ENCODE results near the gene HBM. TPM values are rescaled to one million over a fixed set of nuclear protein-coding genes. Genes with fewer than 3 reads are reported as not detected.
"Not testable (repeated sequence)": the region's sequence is repeated elsewhere in the genome, so short reads cannot be mapped to it uniquely, and the experiment has no call there.

HBM gene
- total RNA-seq, 3 donors from 2014 or later: not detected

GRCh38 chr16:155031-155398, 10.8 kb upstream of the HBM start:
- H3K4me1 Mint-ChIP-seq (ENCODE audit: low read depth): peaks cover 6% of the 10 kb centered on the region
- peak overlapping the region; percentile 59 for H3K4me3 Mint-ChIP-seq
- no peaks in the 10 kb centered on the region for H3K36me3 Mint-ChIP-seq (ENCODE audit: insufficient read depth)
- H3K9me3 Mint-ChIP-seq: no peaks in the 10 kb centered on the region
- DNase-seq (no peak), ATAC-seq (no peak)
- peaks cover 37% of the 10 kb centered on the region for H3K27me3 Mint-ChIP-seq (ENCODE audit: low read depth)

DNA sequence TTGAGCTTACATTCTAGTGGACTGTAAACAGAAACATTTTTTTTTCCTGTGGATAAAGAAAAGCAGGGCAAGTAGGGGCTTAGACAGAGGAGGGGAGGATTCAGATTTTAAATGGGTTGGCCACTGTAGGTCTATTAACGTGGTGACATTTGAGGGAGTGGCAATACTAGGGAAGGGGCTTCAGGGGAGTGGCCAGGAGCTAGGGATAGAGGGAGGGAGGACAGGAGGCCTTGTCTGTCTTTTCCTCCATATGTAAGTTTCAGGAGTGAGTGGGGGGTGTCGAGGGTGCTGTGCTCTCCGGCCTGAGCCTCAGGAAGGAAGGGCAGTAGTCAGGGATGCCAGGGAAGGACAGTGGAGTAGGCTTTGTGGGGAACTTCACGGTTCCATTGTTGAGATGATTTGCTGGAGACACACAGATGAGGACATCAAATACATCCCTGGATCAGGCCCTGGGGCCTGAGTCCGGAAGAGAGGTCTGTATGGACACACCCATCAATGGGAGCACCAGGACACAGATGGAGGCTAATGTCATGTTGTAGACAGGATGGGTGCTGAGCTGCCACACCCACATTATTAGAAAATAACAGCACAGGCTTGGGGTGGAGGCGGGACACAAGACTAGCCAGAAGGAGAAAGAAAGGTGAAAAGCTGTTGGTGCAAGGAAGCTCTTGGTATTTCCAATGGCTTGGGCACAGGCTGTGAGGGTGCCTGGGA, 6.5 kb upstream of the HBM start:
- Mint-ChIP-seq H3K9me3 (no peaks in the 10 kb centered on the region), H3K4me3 (no peak overlapping the region), H3K27me3 (ENCODE audit: low read depth) (peaks cover 35% of the 10 kb centered on the region), H3K4me1 (ENCODE audit: low read depth) (peaks cover 6% of the 10 kb centered on the region), H3K36me3 (ENCODE audit: insufficient read depth) (no peaks in the 10 kb centered on the region)
- no peak for DNase-seq
- no peak for ATAC-seq

DNA sequence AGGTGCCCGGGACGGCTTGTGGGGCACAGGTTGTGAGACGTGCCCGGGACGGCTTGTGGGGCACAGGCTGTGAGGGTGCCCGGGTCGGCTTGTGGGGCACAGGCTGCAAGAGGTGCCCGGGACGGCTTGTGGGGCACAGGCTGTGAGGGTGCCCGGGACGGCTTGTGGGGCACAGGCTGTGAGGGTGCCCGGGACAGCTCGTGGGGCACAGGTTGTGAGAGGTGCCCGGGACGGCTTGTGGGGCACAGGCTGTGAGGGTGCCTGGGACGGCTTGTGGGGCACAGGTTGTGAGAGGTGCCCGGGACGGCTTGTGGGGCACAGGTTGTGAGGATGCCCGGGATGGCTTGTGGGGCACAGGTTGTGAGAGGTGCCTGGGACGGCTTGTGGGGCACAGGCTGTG, 5.5 kb upstream of the HBM start:
- not testable (repeated sequence) for ATAC-seq; H3K4me3 Mint-ChIP-seq; H3K36me3 Mint-ChIP-seq (ENCODE audit: insufficient read depth); H3K9me3 Mint-ChIP-seq; DNase-seq; H3K4me1 Mint-ChIP-seq (ENCODE audit: low read depth)
- H3K27me3 Mint-ChIP-seq (ENCODE audit: low read depth): peaks cover 28% of the 10 kb centered on the region

DNA sequence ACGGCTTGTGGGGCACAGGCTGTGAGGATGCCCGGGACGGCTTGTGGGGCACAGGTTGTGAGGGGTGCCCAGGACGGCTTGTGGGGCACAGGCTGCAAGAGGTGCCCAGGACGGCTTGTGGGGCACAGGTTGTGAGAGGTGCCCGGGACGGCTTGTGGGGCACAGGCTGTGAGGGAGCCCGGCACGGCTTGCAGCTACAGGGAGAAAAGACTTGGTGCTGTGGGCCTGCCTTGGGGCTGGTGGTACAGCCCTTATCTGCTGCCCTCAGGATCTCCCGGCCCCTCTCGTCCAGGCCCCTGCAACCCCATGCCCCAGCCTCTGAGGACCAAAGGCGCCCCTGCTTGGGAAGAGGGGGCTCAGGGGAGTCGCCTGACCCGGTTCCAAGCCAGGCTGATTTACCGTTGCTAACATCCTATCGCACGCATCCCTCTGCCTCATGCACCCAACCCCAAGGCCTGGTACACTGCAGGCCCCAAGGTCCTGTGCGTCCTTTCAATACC, 5.0 kb upstream of the HBM start:
- no peaks in the 10 kb centered on the region for H3K9me3 Mint-ChIP-seq
- no peak overlapping the region for H3K4me3 Mint-ChIP-seq
- H3K27me3 Mint-ChIP-seq (ENCODE audit: low read depth): peaks cover 27% of the 10 kb centered on the region
- H3K36me3 Mint-ChIP-seq (ENCODE audit: insufficient read depth): no peaks in the 10 kb centered on the region
- ATAC-seq (no peak), DNase-seq (no peak)
- H3K4me1 Mint-ChIP-seq (ENCODE audit: low read depth): no peaks in the 10 kb centered on the region

GRCh38 chr16:162271-162991, 3.3 kb upstream of the HBM start:
- ATAC-seq (no peak), DNase-seq (no peak)
- H3K9me3 Mint-ChIP-seq: no peaks in the 10 kb centered on the region
- no peaks in the 10 kb centered on the region for H3K36me3 Mint-ChIP-seq (ENCODE audit: insufficient read depth)
- H3K27me3 Mint-ChIP-seq (ENCODE audit: low read depth): peaks cover 30% of the 10 kb centered on the region
- H3K4me1 Mint-ChIP-seq (ENCODE audit: low read depth): peaks cover 7% of the 10 kb centered on the region
- no peak overlapping the region for H3K4me3 Mint-ChIP-seq

DNA sequence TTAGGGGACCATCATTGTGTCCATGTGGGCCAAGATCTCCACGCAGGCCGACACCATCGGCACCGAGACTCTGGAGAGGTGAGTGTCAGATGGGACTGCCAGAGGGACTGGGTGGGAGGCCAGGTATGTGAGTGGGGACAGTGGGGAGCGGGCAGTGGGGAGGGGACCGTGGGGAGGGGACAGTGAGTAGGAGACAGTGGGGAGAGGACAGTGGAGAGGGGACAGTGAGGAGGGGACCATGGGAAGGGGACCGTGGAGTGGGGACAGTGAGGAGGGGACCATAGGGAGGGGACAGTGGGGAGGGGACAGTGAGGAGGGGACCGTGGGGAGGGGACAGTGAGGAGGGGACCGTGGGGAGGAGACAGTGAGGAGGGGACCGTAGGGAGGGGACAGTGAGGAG, 2.6 kb upstream of the HBM start:
- not testable (repeated sequence) for H3K4me3 Mint-ChIP-seq; H3K4me1 Mint-ChIP-seq (ENCODE audit: low read depth); DNase-seq; ATAC-seq; H3K9me3 Mint-ChIP-seq; H3K36me3 Mint-ChIP-seq (ENCODE audit: insufficient read depth)
- peaks cover 35% of the 10 kb centered on the region for H3K27me3 Mint-ChIP-seq (ENCODE audit: low read depth)

DNA sequence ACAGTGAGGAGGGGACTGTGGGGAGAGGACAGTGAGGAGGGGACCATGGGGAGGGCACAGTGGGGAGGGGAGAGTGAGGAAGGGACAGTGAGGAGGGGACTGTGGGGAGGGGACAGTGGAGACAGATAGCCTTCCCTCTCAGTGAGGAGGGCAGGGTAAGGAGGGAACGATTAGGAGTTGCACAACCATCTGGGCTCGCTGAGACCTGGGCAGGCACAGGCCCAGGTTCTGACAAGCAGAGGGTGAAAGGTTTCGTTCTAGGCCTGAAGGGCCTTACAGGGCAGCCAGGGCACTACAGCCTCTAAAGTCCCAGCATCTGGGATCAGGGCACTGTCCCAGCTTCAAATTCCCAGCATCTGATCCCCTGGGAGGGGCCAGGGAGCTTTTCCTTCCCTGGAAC, 2.1 kb upstream of the HBM start:
- H3K27me3 Mint-ChIP-seq (ENCODE audit: low read depth): peaks cover 38% of the 10 kb centered on the region
- ATAC-seq: not testable (repeated sequence)

DNA sequence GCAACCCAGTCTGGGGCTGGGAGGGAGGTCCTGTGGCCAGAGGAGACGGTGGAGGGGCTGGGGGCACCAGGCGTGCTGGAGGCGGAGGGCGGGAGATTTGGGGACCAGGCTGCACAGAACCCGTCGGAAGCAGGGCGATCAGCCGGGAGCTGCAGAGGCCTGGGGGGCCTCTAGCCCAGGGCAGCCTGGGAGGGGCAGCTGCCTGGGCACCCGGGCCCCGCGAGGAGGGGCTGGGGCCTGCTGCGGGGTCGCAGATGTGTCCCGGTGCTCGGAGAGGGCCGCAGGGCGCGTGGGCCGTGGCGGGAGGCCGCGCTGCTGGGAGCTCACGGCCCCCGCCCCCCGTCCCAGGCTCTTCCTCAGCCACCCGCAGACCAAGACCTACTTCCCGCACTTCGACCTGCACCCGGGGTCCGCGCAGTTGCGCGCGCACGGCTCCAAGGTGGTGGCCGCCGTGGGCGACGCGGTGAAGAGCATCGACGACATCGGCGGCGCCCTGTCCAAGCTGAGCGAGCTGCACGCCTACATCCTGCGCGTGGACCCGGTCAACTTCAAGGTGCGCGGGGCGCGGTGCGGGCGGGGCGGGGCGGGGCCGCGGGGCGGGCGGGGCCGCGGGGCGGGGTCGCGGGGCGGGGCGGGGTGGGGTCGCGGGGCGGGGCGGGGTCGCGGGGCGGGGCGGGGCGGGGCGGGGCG, 1.5 kb upstream of the HBM start:
- peaks cover 43% of the 10 kb centered on the region for H3K27me3 Mint-ChIP-seq (ENCODE audit: low read depth)
- H3K4me3 Mint-ChIP-seq; DNase-seq; H3K9me3 Mint-ChIP-seq; H3K4me1 Mint-ChIP-seq (ENCODE audit: low read depth); H3K36me3 Mint-ChIP-seq (ENCODE audit: insufficient read depth): not testable (repeated sequence)
- peak in 1 of 2 donors; percentile 32 for ATAC-seq

More for the DNA sequence above, 2.1 kb upstream of the HBM start:
- not testable (repeated sequence) for H3K36me3 Mint-ChIP-seq (ENCODE audit: insufficient read depth); H3K9me3 Mint-ChIP-seq; H3K4me1 Mint-ChIP-seq (ENCODE audit: low read depth); H3K4me3 Mint-ChIP-seq; DNase-seq

DNA sequence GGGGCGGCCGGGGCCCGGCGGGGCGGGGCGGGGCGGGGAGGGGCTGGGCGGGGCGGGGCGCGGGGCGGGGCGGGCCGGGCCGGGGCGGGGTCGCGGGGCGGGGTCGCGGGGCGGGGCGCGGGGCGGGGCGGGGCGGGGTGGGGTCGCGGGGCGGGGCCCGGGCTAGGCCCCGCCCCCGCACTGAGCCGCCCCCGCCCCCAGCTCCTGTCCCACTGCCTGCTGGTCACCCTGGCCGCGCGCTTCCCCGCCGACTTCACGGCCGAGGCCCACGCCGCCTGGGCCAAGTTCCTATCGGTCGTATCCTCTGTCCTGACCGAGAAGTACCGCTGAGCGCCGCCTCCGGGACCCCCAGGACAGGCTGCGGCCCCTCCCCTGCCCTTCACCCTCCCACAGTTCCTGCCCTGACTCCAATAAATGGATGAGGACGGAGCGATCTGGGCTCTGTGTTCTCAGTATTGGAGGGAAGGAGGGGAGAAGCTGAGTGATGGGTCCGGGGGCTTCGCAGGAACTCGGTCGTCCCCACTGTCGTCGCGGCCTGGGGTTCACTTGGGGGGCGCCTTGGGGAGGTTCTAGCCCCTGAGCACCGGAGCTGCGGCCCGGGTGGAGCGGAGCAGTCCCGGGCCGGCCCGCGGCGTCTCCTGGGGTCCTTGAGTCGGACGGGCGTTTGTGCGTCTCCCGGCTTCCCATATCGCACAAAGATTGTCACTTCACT, 795 bp upstream of the HBM start:
- Mint-ChIP-seq H3K36me3 (ENCODE audit: insufficient read depth) (no peaks in the 10 kb centered on the region), H3K4me3 (no peak overlapping the region), H3K9me3 (no peaks in the 10 kb centered on the region), H3K4me1 (ENCODE audit: low read depth) (peaks cover 7% of the 10 kb centered on the region), H3K27me3 (ENCODE audit: low read depth) (peaks cover 45% of the 10 kb centered on the region)
- DNase-seq: no peak
- peak in 1 of 2 donors; percentile 32 for ATAC-seq

DNA sequence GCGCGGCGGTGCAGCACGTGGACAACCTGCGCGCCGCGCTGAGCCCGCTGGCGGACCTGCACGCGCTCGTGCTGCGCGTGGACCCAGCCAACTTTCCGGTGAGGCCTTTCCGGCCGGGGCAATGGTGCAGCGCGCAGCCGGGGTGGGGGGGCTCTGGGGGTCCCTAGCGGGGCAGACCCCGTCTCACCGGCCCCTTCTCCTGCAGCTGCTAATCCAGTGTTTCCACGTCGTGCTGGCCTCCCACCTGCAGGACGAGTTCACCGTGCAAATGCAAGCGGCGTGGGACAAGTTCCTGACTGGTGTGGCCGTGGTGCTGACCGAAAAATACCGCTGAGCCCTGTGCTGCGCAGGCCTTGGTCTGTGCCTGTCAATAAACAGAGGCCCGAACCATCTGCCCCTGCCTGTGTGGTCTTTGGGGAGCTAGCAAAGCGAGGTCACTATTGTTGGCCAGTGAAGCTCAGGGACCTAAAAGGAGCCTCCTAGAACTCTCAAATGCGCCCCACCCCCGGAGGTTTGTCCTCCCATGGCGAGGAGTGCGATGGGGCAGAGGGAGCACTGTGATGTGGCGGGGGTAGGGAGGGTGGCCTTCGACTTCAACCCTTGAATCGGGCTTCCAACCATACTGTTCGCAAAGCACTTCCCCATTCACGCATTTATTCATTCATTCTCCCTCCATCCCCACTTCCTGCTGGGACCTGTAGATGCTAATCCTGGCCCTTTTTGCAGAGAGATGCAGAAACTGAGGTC, 770 bp downstream of the HBM start:
- ATAC-seq (peak in 1 of 2 donors; percentile 41), DNase-seq (no peak)
- Mint-ChIP-seq H3K27me3 (ENCODE audit: low read depth) (peaks cover 51% of the 10 kb centered on the region), H3K9me3 (no peaks in the 10 kb centered on the region), H3K4me1 (ENCODE audit: low read depth) (peaks cover 7% of the 10 kb centered on the region), H3K36me3 (ENCODE audit: insufficient read depth) (no peaks in the 10 kb centered on the region), H3K4me3 (no peak overlapping the region)

- H3K4me3 Mint-ChIP-seq: no peak overlapping the region
These were observed 1.4 kb downstream of the HBM start for GRCh38 chr16:167122-167690.

DNA sequence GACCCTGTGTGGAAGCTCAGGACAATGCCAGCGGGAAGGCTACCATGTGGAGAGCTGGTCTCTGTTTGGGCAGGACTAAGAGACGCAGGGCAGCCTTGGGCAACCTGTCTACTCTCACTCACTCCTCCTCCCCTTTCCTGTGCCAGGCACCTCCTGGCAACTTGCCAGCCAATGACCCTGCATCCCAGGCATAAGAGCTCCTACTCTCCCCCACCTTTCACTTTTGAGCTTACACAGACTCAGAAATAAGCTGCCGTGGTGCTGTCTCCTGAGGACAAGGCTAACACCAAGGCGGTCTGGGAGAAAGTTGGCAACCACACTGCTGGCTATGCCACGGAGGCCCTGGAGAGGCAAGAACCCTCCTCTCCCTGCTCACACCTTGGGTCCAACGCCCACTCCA, 2.6 kb downstream of the HBM start:
- peaks cover 7% of the 10 kb centered on the region for H3K4me1 Mint-ChIP-seq (ENCODE audit: low read depth)
- no peak overlapping the region for H3K4me3 Mint-ChIP-seq
- ATAC-seq (no peak), DNase-seq (no peak)
- H3K36me3 Mint-ChIP-seq (ENCODE audit: insufficient read depth): no peaks in the 10 kb centered on the region
- H3K9me3 Mint-ChIP-seq: no peaks in the 10 kb centered on the region
- H3K27me3 Mint-ChIP-seq (ENCODE audit: low read depth): peaks cover 57% of the 10 kb centered on the region

More at GRCh38 chr16:167122-167690, 1.4 kb downstream of the HBM start:
- DNase-seq (no peak), ATAC-seq (no peak)
- H3K27me3 Mint-ChIP-seq (ENCODE audit: low read depth): peaks cover 56% of the 10 kb centered on the region
- H3K4me1 Mint-ChIP-seq (ENCODE audit: low read depth): peaks cover 7% of the 10 kb centered on the region
- H3K36me3 Mint-ChIP-seq (ENCODE audit: insufficient read depth): no peaks in the 10 kb centered on the region
- no peaks in the 10 kb centered on the region for H3K9me3 Mint-ChIP-seq

GRCh38 chr16:169014-169413, 3.2 kb downstream of the HBM start:
- Mint-ChIP-seq H3K27me3 (ENCODE audit: low read depth) (peaks cover 59% of the 10 kb centered on the region), H3K4me1 (ENCODE audit: low read depth) (peaks cover 8% of the 10 kb centered on the region), H3K36me3 (ENCODE audit: insufficient read depth) (no peaks in the 10 kb centered on the region), H3K9me3 (no peaks in the 10 kb centered on the region), H3K4me3 (no peak overlapping the region)
- ATAC-seq: no peak
- DNase-seq: no peak
